Uterus (tissue), 2 donors: ENCODE data around the gene ZCCHC14.

Source experiments
- CTCF ChIP-seq, 4 experiments: fragments of 200-600 bp in 2 of 4; fragments of 450-650 bp in 2 of 4; sonication (generic) in 2 of 4; IDR thresholded peaks; one replicate each; pipeline ENCODE4 v1.5.1; 2016 to 2019; ENCODE audit warnings: antibody characterized with exemption in 4 of 4, mild to moderate bottlenecking in 2 of 4, moderate library complexity in 1 of 4
- POLR2A ChIP-seq, 2 donors: fragments of 450-650 bp; IDR thresholded peaks; one replicate each; pipeline ENCODE4 v1.6.1; 2016; ENCODE audit warnings: antibody characterized with exemption in 2 of 2, mild to moderate bottlenecking in 1 of 2, moderate library complexity in 1 of 2

GRCh38 chr16:87359121-87359520 lies 133.7 kb downstream of the ZCCHC14 start:
- TF ChIP-seq CTCF (IDR thresholded peaks at IDR 0.05), result no peak
- TF ChIP-seq POLR2A (IDR thresholded peaks at IDR 0.05), result no peak
